ENCODE data around the gene ASAP3.

DNA sequence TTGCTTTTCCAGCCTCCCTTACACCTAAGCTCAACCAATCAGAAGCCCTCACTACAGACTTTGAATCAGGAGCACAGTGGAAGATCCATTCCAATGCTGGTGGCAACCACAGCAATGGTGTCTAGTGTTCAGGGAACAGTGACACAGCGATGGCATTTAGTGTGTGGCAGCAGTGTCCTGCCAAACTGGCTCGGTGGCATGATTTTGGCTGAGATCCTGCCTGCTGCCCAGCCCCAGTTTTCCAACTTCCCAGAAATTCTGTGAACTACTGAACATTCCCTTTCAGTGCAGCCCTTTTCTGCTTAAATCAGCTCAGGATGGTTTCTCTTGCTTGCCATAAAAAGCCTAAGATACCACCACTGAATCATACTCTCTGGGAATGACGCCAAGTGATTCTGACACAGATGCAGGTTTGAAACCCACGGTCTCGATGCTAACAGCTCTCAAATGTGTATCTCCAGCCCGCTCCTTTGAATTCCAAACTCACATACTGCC, 8.8 kb downstream of the ASAP3 start:
- no peak for TF ChIP-seq ARNTL (CRISPR knock-in tag; IDR thresholded peaks at IDR 0.05; ENCODE audit: borderline replicate concordance, low read depth)
- TF ChIP-seq PATZ1 (CRISPR knock-in tag; IDR thresholded peaks at IDR 0.05; ENCODE audit: borderline replicate concordance) = no peak
- no peak for TF ChIP-seq ESRRG (CRISPR knock-in tag; IDR thresholded peaks at IDR 0.05)
- TF ChIP-seq GLIS3 (CRISPR knock-in tag; IDR thresholded peaks at IDR 0.05) = no peak
- no peak for TF ChIP-seq ZNF70 (CRISPR knock-in tag; IDR thresholded peaks at IDR 0.05)
- no peak for TF ChIP-seq ISL1 (CRISPR knock-in tag; IDR thresholded peaks at IDR 0.05)
- TF ChIP-seq TCF4 (CRISPR knock-in tag; IDR thresholded peaks at IDR 0.05; ENCODE audit: borderline replicate concordance) = no peak
- TF ChIP-seq RARB (CRISPR knock-in tag; IDR thresholded peaks at IDR 0.05) = no peak
